Stimulated activated CD4-positive, alpha-beta T cell treated with anti-CD3 and anti-CD28 coated beads, Interleukin-2, amount 100 ng/mL, for 24 hours (primary cell): Measurements from ENCODE around the gene PIGB.
"Not testable (repeated sequence)": the region's sequence is repeated elsewhere in the genome, so short reads cannot be mapped to it uniquely, and the experiment has no call there.

Experiments used
- DNase-seq, 2 donors: peaks; one replicate each; pipeline ENCODE4 v3.0.0-alpha.2; 2020

The PIGB gene

GRCh38 chr15:55383687-55384086 is 64.7 kb downstream of the PIGB start:
- DNase-seq, result no peak

GRCh38 chr15:55387027-55387426 is 68.0 kb downstream of the PIGB start:
- DNase-seq, result no peak

- no peak for DNase-seq
Observed at GRCh38 chr15:55389264-55389607, 70.2 kb downstream of the PIGB start.

GRCh38 chr15:55394694-55395093 is 75.7 kb downstream of the PIGB start:
- DNase-seq, result no peak

- no peak for DNase-seq
Observed at GRCh38 chr15:55398243-55398642, 79.2 kb downstream of the PIGB start.

- DNase-seq, result not testable (repeated sequence)
Observed at GRCh38 chr15:55400050-55400449, 81.0 kb downstream of the PIGB start.

GRCh38 chr15:55401786-55402246 is 82.8 kb downstream of the PIGB start:
- no peak for DNase-seq

GRCh38 chr15:55402707-55403106 is 83.7 kb downstream of the PIGB start:
- DNase-seq, result no peak

- no peak for DNase-seq
Observed at GRCh38 chr15:55403531-55403930, 84.5 kb downstream of the PIGB start.
